HG03432 (cell line): Measurements from ENCODE around the gene KRT28.

Experiments used
- ATAC-seq: cut with Tn5 transposase; IDR thresholded peaks from one replicate; pipeline ENCODE4 v1.9.1; 2021; ENCODE audit warnings: mild to moderate bottlenecking, moderate library complexity; ENCODE audit not compliant: unreplicated experiment

The KRT28 gene

GRCh38 chr17:40799859-40800258 lies at the start of gene KRT28:
KRT28 (minus strand) TSS chr17:40799959; CDS start chr17:40799893, 66 bp downstream.
- no peak for ATAC-seq

GRCh38 chr17:40848583-40849235 lies 49.0 kb upstream of the KRT28 start:
- ATAC-seq, result no peak

GRCh38 chr17:40846515-40847144 lies 46.9 kb upstream of the KRT28 start:
- no peak for ATAC-seq

- no peak for ATAC-seq
Observed at GRCh38 chr17:40844671-40845107, 44.9 kb upstream of the KRT28 start.

GRCh38 chr17:40843242-40843641 lies 43.5 kb upstream of the KRT28 start:
- ATAC-seq, result no peak

- ATAC-seq, result no peak
Observed at GRCh38 chr17:40841246-40841645, 41.5 kb upstream of the KRT28 start.

GRCh38 chr17:40839194-40839593 lies 39.4 kb upstream of the KRT28 start:
- no peak for ATAC-seq

- ATAC-seq, result no peak
Observed at GRCh38 chr17:40836020-40836419, 36.3 kb upstream of the KRT28 start.

- no peak for ATAC-seq
Observed at GRCh38 chr17:40833882-40834281, 34.1 kb upstream of the KRT28 start.

GRCh38 chr17:40832840-40833239 lies 33.1 kb upstream of the KRT28 start:
- ATAC-seq, result no peak

GRCh38 chr17:40830085-40830776 lies 30.5 kb upstream of the KRT28 start:
- ATAC-seq, result no peak

GRCh38 chr17:40828454-40829044 lies 28.8 kb upstream of the KRT28 start:
- no peak for ATAC-seq

- no peak for ATAC-seq
Observed at GRCh38 chr17:40827746-40828453, 28.1 kb upstream of the KRT28 start.

GRCh38 chr17:40825599-40825998 lies 25.8 kb upstream of the KRT28 start:
- no peak for ATAC-seq

GRCh38 chr17:40824015-40824832 lies 24.5 kb upstream of the KRT28 start:
- no peak for ATAC-seq

GRCh38 chr17:40822132-40822812 lies 22.5 kb upstream of the KRT28 start, which contains the start of gene KRT10:
KRT10 (minus strand) TSS chr17:40822614; CDS start chr17:40822585, 29 bp downstream.
- ATAC-seq, result no peak

- no peak for ATAC-seq
Observed at GRCh38 chr17:40821536-40821935, 21.8 kb upstream of the KRT28 start.

GRCh38 chr17:40820228-40820838 lies 20.6 kb upstream of the KRT28 start:
- no peak for ATAC-seq

- ATAC-seq, result no peak
Observed at GRCh38 chr17:40819528-40820125, 19.9 kb upstream of the KRT28 start.
